ENCODE data around the gene TGFBR3. TPM values are rescaled to one million over a fixed set of nuclear protein-coding genes. Genes with fewer than 3 reads are reported as not detected.
A peak's percentile ranks its signal among the peaks of the same experiment; 100 is the strongest.

Gene TGFBR3
- polyA plus RNA-seq, 4 donors, result 0.45 to 20.0 (median 5.1) TPM

DNA sequence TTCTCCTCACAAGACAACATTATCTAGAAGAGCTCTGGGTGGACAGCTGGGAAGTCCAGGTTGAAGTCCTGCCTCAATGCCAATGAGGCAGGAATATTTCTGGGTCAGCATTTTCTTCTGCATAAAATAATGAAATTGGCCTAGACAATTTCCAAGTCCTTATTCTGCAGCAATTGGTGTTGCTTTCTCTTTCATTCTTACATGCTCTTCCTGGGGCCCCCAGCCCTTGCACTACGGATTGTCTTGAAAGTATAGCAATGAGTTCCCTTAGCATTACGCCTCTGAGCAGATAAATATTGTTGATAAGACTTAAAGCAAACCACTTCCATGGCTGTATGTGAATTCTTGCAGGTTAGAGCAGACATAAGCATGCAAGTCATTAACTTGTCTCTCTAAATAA is 188.5 kb downstream of the TGFBR3 start:
- peak overlapping the region in 1 of 3 donors; percentile 53 for H3K27ac ChIP-seq (ENCODE audit: low read depth in 1 of 3, low read length in 2 of 3)
- peaks cover 0 to 9% (median 4%) of the 10 kb centered on the region in 3 donors for H3K4me1 ChIP-seq (ENCODE audit: control insufficient read depth in 3 of 3, insufficient read depth in 2 of 3, low read depth in 1 of 3, low read length in 2 of 3)
- no peak overlapping the region for H3K4me3 ChIP-seq (ENCODE audit: low read depth in 1 of 3, low read length in 3 of 3)
- FAIRE-seq (no peak), DNase-seq (peak; percentile 26 to 71)
- no peaks in the 10 kb centered on the region for H3K9me3 ChIP-seq (ENCODE audit: control insufficient read depth in 2 of 2, insufficient read depth in 1 of 2, low read depth in 1 of 2, low read length in 1 of 2)
- no peaks in the 10 kb centered on the region for H3K27me3 ChIP-seq (ENCODE audit: control insufficient read depth in 3 of 3, insufficient read depth in 3 of 3, low read length in 3 of 3)
- peaks cover 0 to 7% (median 0%) of the 10 kb centered on the region in 3 donors for H3K36me3 ChIP-seq (ENCODE audit: control insufficient read depth in 3 of 3, insufficient read depth in 2 of 3, low read depth in 1 of 3, low read length in 3 of 3)
- 12 to 28% (median 26%) methylated on average over 2 of the region's 2 CpGs for WGBS, 3 donors

DNA sequence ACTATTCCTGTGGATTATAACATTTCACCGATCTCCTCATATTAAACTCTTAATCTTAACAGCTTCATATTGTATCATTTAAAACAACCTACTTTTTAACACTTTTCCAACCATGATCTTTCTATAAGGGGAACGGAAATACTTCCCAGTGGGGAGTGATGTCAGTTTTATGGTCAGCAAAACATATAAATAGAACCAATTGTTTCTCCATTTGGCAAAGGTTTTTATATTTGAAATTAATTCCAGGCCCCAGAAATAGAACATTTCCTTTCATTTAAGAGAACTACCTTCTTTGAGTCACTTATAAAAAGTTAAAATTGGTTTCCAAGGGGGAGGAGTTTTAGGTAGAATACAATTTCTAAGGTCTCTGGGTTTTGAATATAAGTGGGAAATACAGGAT is 189.6 kb downstream of the TGFBR3 start:
- Histone ChIP-seq H3K4me3 (ENCODE audit: low read depth in 1 of 3, low read length in 3 of 3) (no peak overlapping the region), H3K4me1 (ENCODE audit: control insufficient read depth in 3 of 3, insufficient read depth in 2 of 3, low read depth in 1 of 3, low read length in 2 of 3) (peaks cover 0 to 9% (median 4%) of the 10 kb centered on the region in 3 donors), H3K36me3 (ENCODE audit: control insufficient read depth in 3 of 3, insufficient read depth in 2 of 3, low read depth in 1 of 3, low read length in 3 of 3) (peaks cover 0 to 7% (median 0%) of the 10 kb centered on the region in 3 donors), H3K9me3 (ENCODE audit: control insufficient read depth in 2 of 2, insufficient read depth in 1 of 2, low read depth in 1 of 2, low read length in 1 of 2) (no peaks in the 10 kb centered on the region), H3K27ac (ENCODE audit: low read depth in 1 of 3, low read length in 2 of 3) (peak overlapping the region in 1 of 3 donors; percentile 53), H3K27me3 (ENCODE audit: control insufficient read depth in 3 of 3, insufficient read depth in 3 of 3, low read length in 3 of 3) (no peaks in the 10 kb centered on the region)
- DNase-seq (no peak), FAIRE-seq (no peak)
- WGBS, 3 donors, result 82 to 97% (median 92%) methylated on average over 2 of the region's 2 CpGs

- H3K4me3 ChIP-seq (ENCODE audit: low read depth in 1 of 3, low read length in 3 of 3), result no peak overlapping the region
- no peak for DNase-seq
- 81 to 89% (median 89%) methylated on average over 2 of the region's 2 CpGs for WGBS, 3 donors
- H3K4me1 ChIP-seq (ENCODE audit: control insufficient read depth in 3 of 3, insufficient read depth in 2 of 3, low read depth in 1 of 3, low read length in 2 of 3), result peaks cover 3 to 12% (median 8%) of the 10 kb centered on the region in 3 donors
- H3K27me3 ChIP-seq (ENCODE audit: control insufficient read depth in 3 of 3, insufficient read depth in 3 of 3, low read length in 3 of 3), result no peaks in the 10 kb centered on the region
- H3K9me3 ChIP-seq (ENCODE audit: control insufficient read depth in 2 of 2, insufficient read depth in 1 of 2, low read depth in 1 of 2, low read length in 1 of 2), result no peaks in the 10 kb centered on the region
- FAIRE-seq, result no peak
- H3K36me3 ChIP-seq (ENCODE audit: control insufficient read depth in 3 of 3, insufficient read depth in 2 of 3, low read depth in 1 of 3, low read length in 3 of 3), result peaks cover 0 to 7% (median 0%) of the 10 kb centered on the region in 3 donors
- H3K27ac ChIP-seq (ENCODE audit: low read depth in 1 of 3, low read length in 2 of 3), result no peak overlapping the region
Measured at GRCh38 chr1:91693557-91693956, 192.4 kb downstream of the TGFBR3 start.

GRCh38 chr1:91691525-91691924 is 194.4 kb downstream of the TGFBR3 start:
- DNase-seq, result no peak
- Histone ChIP-seq H3K27ac (ENCODE audit: low read depth in 1 of 3, low read length in 2 of 3) (no peak overlapping the region), H3K4me3 (ENCODE audit: low read depth in 1 of 3, low read length in 3 of 3) (no peak overlapping the region), H3K4me1 (ENCODE audit: control insufficient read depth in 3 of 3, insufficient read depth in 2 of 3, low read depth in 1 of 3, low read length in 2 of 3) (peaks cover 3 to 9% (median 4%) of the 10 kb centered on the region in 3 donors), H3K36me3 (ENCODE audit: control insufficient read depth in 3 of 3, insufficient read depth in 2 of 3, low read depth in 1 of 3, low read length in 3 of 3) (peaks cover 0 to 4% (median 0%) of the 10 kb centered on the region in 3 donors), H3K9me3 (ENCODE audit: control insufficient read depth in 2 of 2, insufficient read depth in 1 of 2, low read depth in 1 of 2, low read length in 1 of 2) (no peaks in the 10 kb centered on the region), H3K27me3 (ENCODE audit: control insufficient read depth in 3 of 3, insufficient read depth in 3 of 3, low read length in 3 of 3) (no peaks in the 10 kb centered on the region)
- WGBS, 3 donors, result 94 to 97% (median 95%) methylated on average over 4 of the region's 4 CpGs
- FAIRE-seq, result no peak

DNA sequence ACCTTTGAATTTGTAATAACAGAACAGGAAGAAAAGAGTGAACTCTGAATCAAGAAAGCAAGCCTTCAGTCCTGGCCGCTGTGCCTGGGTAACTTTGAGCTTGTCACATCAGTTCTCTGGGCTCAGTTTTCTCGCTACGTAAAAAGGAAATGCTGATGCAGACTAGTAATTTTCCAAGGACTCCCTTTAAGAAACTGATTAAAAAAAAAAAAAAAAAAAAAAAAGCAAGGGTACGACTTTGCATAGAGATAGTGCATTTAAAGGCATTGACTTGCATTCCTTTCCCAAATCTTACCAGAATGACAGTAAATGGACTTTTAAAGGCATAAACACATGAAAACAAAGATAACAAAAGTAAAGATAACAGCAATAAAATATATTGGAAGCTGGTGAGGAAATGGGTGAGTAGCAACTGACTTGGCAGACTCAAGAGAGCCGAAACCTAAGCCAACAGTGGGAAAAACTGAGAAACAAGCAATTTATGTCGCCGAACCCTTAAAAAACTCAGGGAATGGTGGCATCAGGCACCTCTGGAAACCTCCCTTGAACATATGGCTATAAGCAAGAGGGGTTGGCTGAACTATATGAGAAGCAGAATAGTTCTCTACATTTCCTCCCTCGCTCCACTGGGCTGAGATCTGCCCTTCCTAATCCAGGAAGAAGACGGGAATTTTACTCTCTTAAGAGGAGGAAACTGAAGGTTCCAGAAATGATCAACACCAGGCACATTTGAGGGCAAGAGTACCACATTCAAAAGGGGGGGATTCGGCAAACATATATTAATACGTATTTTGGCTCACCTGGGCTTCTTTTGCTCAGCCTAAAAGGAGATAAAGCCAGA is 196.1 kb downstream of the TGFBR3 start:
- FAIRE-seq (no peak), DNase-seq (peak in 1 of 2 donors; percentile 74)
- Histone ChIP-seq H3K36me3 (ENCODE audit: control insufficient read depth in 3 of 3, insufficient read depth in 2 of 3, low read depth in 1 of 3, low read length in 3 of 3) (peaks cover 0 to 4% (median 0%) of the 10 kb centered on the region in 3 donors), H3K4me1 (ENCODE audit: control insufficient read depth in 3 of 3, insufficient read depth in 2 of 3, low read depth in 1 of 3, low read length in 2 of 3) (peaks cover 6 to 9% (median 8%) of the 10 kb centered on the region in 3 donors), H3K27ac (ENCODE audit: low read depth in 1 of 3, low read length in 2 of 3) (peak overlapping the region in 2 of 3 donors; percentile 34 to 67), H3K27me3 (ENCODE audit: control insufficient read depth in 3 of 3, insufficient read depth in 3 of 3, low read length in 3 of 3) (no peaks in the 10 kb centered on the region), H3K4me3 (ENCODE audit: low read depth in 1 of 3, low read length in 3 of 3) (no peak overlapping the region), H3K9me3 (ENCODE audit: control insufficient read depth in 2 of 2, insufficient read depth in 1 of 2, low read depth in 1 of 2, low read length in 1 of 2) (no peaks in the 10 kb centered on the region)
- WGBS, 3 donors, result 36 to 65% (median 41%) methylated on average over 11 of the region's 11 CpGs

GRCh38 chr1:91687452-91687851 is 198.5 kb downstream of the TGFBR3 start:
- FAIRE-seq (no peak), DNase-seq (no peak)
- WGBS, 3 donors, result 79 to 90% (median 84%) methylated on average over 1 of the region's 1 CpG
- H3K9me3 ChIP-seq (ENCODE audit: control insufficient read depth in 2 of 2, insufficient read depth in 1 of 2, low read depth in 1 of 2, low read length in 1 of 2), result no peaks in the 10 kb centered on the region
- H3K27ac ChIP-seq (ENCODE audit: low read depth in 1 of 3, low read length in 2 of 3), result no peak overlapping the region
- H3K4me1 ChIP-seq (ENCODE audit: control insufficient read depth in 3 of 3, insufficient read depth in 2 of 3, low read depth in 1 of 3, low read length in 2 of 3), result peaks cover 9 to 20% (median 16%) of the 10 kb centered on the region in 3 donors
- H3K27me3 ChIP-seq (ENCODE audit: control insufficient read depth in 3 of 3, insufficient read depth in 3 of 3, low read length in 3 of 3), result no peaks in the 10 kb centered on the region
- no peak overlapping the region for H3K4me3 ChIP-seq (ENCODE audit: low read depth in 1 of 3, low read length in 3 of 3)
- no peaks in the 10 kb centered on the region for H3K36me3 ChIP-seq (ENCODE audit: control insufficient read depth in 3 of 3, insufficient read depth in 2 of 3, low read depth in 1 of 3, low read length in 3 of 3)

- H3K27me3 ChIP-seq (ENCODE audit: control insufficient read depth in 3 of 3, insufficient read depth in 3 of 3, low read length in 3 of 3), result no peaks in the 10 kb centered on the region
- H3K27ac ChIP-seq (ENCODE audit: low read depth in 1 of 3, low read length in 2 of 3), result no peak overlapping the region
- DNase-seq, result peak in 1 of 2 donors; percentile 52
- H3K9me3 ChIP-seq (ENCODE audit: control insufficient read depth in 2 of 2, insufficient read depth in 1 of 2, low read depth in 1 of 2, low read length in 1 of 2), result no peaks in the 10 kb centered on the region
- no peaks in the 10 kb centered on the region for H3K36me3 ChIP-seq (ENCODE audit: control insufficient read depth in 3 of 3, insufficient read depth in 2 of 3, low read depth in 1 of 3, low read length in 3 of 3)
- H3K4me3 ChIP-seq (ENCODE audit: low read depth in 1 of 3, low read length in 3 of 3), result no peak overlapping the region
- WGBS, 3 donors, result 28 to 44% (median 43%) methylated on average over 4 of the region's 4 CpGs
- no peak for FAIRE-seq
- peaks cover 9 to 20% (median 16%) of the 10 kb centered on the region in 3 donors for H3K4me1 ChIP-seq (ENCODE audit: control insufficient read depth in 3 of 3, insufficient read depth in 2 of 3, low read depth in 1 of 3, low read length in 2 of 3)
Measured at GRCh38 chr1:91685994-91686393, 200.0 kb downstream of the TGFBR3 start.

DNA sequence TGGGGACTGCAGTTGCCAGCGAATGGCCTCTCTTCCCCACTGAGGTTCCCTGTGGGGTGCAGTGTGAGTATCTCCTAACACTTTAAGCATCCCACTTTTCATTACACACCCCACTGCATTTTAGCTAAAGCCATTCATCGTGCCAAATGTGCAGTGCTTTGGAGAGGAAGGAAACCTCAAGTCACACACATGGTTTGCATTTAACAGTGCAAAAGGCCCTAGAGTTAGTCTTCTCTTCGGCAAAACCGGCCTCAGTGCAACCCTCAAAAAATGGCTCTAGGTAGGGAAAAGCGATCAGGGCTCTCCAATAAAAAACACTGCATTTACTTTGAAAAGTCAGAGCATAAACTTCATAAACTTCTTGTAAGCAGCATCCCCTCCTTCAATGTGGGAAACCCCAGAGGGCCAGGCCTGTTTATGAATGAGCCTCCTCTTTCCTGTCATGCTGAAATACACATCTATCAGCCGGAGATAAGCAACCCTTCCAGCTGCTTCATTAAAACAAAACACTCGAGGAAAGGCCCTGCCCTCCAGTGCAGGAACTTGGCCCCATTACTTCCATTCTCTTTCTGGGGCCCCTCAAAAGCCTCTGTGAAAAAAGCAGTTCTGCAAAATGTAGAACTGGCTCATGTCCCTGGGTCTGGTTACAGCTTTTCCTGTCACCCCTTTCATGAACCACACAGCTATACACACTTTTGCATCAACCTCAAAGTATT is 201.3 kb downstream of the TGFBR3 start:
- H3K9me3 ChIP-seq (ENCODE audit: control insufficient read depth in 2 of 2, insufficient read depth in 1 of 2, low read depth in 1 of 2, low read length in 1 of 2), result no peaks in the 10 kb centered on the region
- peak overlapping the region in 1 of 3 donors; percentile 35 for H3K27ac ChIP-seq (ENCODE audit: low read depth in 1 of 3, low read length in 2 of 3)
- H3K4me3 ChIP-seq (ENCODE audit: low read depth in 1 of 3, low read length in 3 of 3), result no peak overlapping the region
- H3K27me3 ChIP-seq (ENCODE audit: control insufficient read depth in 3 of 3, insufficient read depth in 3 of 3, low read length in 3 of 3), result no peaks in the 10 kb centered on the region
- H3K36me3 ChIP-seq (ENCODE audit: control insufficient read depth in 3 of 3, insufficient read depth in 2 of 3, low read depth in 1 of 3, low read length in 3 of 3), result no peaks in the 10 kb centered on the region
- 29 to 41% (median 36%) methylated on average over 7 of the region's 7 CpGs for WGBS, 3 donors
- peaks cover 9 to 20% (median 16%) of the 10 kb centered on the region in 3 donors for H3K4me1 ChIP-seq (ENCODE audit: control insufficient read depth in 3 of 3, insufficient read depth in 2 of 3, low read depth in 1 of 3, low read length in 2 of 3)
- FAIRE-seq (no peak), DNase-seq (peak in 1 of 2 donors; percentile 24)

Measured in small intestine (tissue), 7 donors.